CD14-positive monocyte (primary cell): Measurements from ENCODE around the gene PET100. TPM values are rescaled to one million over a fixed set of nuclear protein-coding genes. Genes with fewer than 3 reads are reported as not detected.

Experiments
- DNase-seq, 3 donors: peaks; one replicate each; pipeline ENCODE4 v3.0.0-alpha.2; 2011 to 2022
- H2AFZ ChIP-seq: 2 replicates; pipeline ENCODE4 v1.6.0; 2012; ENCODE audit warnings: mild to moderate bottlenecking, low read depth, low read length, inconsistent platforms; ENCODE audit not compliant: insufficient read depth, poor library complexity, severe bottlenecking
- H3K27ac ChIP-seq, 2 donors: 1 replicate in 1 of 2; 2 replicates in 1 of 2; pipeline ENCODE4 v1.5.1; 2012 to 2013; ENCODE audit warnings: low read length in 2 of 2, control low read depth in 1 of 2, inconsistent platforms in 1 of 2, low read depth in 1 of 2, mild to moderate bottlenecking in 1 of 2
- H3K27me3 ChIP-seq, 2 donors: one replicate each; pipeline versions ENCODE4 v1.6.0 to v1.6.1; 2011 to 2013; ENCODE audit warnings: low read length in 2 of 2; ENCODE audit not compliant: control insufficient read depth in 2 of 2, insufficient read depth in 2 of 2
- H3K36me3 ChIP-seq, 2 donors: replicated peaks in 1 of 2; 1 replicate in 1 of 2; 2 replicates in 1 of 2; pipeline versions ENCODE4 v1.5.1 to v1.6.1; 2012 to 2013; ENCODE audit warnings: low read length in 2 of 2, control low read depth in 1 of 2, inconsistent platforms in 1 of 2, mild to moderate bottlenecking in 1 of 2; ENCODE audit not compliant: insufficient read depth in 2 of 2, control insufficient read depth in 1 of 2
- H3K4me1 ChIP-seq, 2 donors: 1 replicate in 1 of 2; 2 replicates in 1 of 2; pipeline versions ENCODE4 v1.5.1 to v1.6.1; 2012 to 2013; ENCODE audit warnings: low read length in 2 of 2, control low read depth in 1 of 2, inconsistent platforms in 1 of 2, mild to moderate bottlenecking in 1 of 2, moderate library complexity in 1 of 2; ENCODE audit not compliant: insufficient read depth in 2 of 2, control insufficient read depth in 1 of 2
- H3K4me2 ChIP-seq: replicated peaks from 2 replicates; pipeline ENCODE3; 2012; ENCODE audit warnings: low read length, moderate library complexity, mild to moderate bottlenecking; ENCODE audit not compliant: poor library complexity, severe bottlenecking; ENCODE audit errors: extremely low read depth
- H3K4me3 ChIP-seq, 3 experiments: fragments of 200-600 bp in 1 of 3; sonication (generic) in 1 of 3; replicated peaks in 1 of 3; 1 replicate in 2 of 3; 2 replicates in 1 of 3; pipeline ENCODE4 v1.5.1; 2011 to 2013; ENCODE audit warnings: low read length in 3 of 3, mild to moderate bottlenecking in 3 of 3, control low read depth in 2 of 3, low read depth in 2 of 3, inconsistent platforms in 1 of 3, moderate library complexity in 1 of 3
- H3K79me2 ChIP-seq: 2 replicates; pipeline ENCODE4 v1.6.0; 2012; ENCODE audit warnings: mild to moderate bottlenecking, control low read depth, inconsistent platforms, low read length, moderate library complexity; ENCODE audit not compliant: insufficient read depth
- H3K9ac ChIP-seq: 2 replicates; pipeline ENCODE4 v1.6.0; 2017; ENCODE audit warnings: low read length, mild to moderate bottlenecking; ENCODE audit not compliant: insufficient read depth, poor library complexity, severe bottlenecking
- H3K9me3 ChIP-seq, 2 donors: replicated peaks in 1 of 2; 1 replicate in 1 of 2; 2 replicates in 1 of 2; pipeline versions ENCODE4 v1.5.1 to v1.6.1; 2012 to 2013; ENCODE audit warnings: low read length in 2 of 2, control low read depth in 1 of 2; ENCODE audit not compliant: control insufficient read depth in 1 of 2, insufficient read depth in 1 of 2
- H4K20me1 ChIP-seq: 2 replicates; pipeline ENCODE4 v1.6.0; 2012; ENCODE audit warnings: mild to moderate bottlenecking, low read length, control low read depth, moderate library complexity; ENCODE audit not compliant: insufficient read depth
- H3K27ac Mint-ChIP-seq, 7 donors: one replicate each; pipeline ENCODE4 v1.8.0; 2020; ENCODE audit warnings: mild to moderate bottlenecking in 7 of 7, mixed read lengths in 7 of 7, moderate library complexity in 6 of 7, inconsistent platforms in 2 of 7
- H3K27me3 Mint-ChIP-seq, 3 donors: one replicate each; pipeline ENCODE4 v1.8.0; 2021 to 2022; ENCODE audit warnings: low read depth in 3 of 3, mild to moderate bottlenecking in 3 of 3, mixed read lengths in 3 of 3, moderate library complexity in 3 of 3, inconsistent platforms in 1 of 3
- H3K36me3 Mint-ChIP-seq, 2 donors: one replicate each; pipeline ENCODE4 v1.8.0; 2020; ENCODE audit warnings: mixed read lengths in 2 of 2, inconsistent platforms in 1 of 2, mild to moderate bottlenecking in 1 of 2
- H3K4me1 Mint-ChIP-seq: one replicate; pipeline ENCODE4 v1.8.0; 2020; ENCODE audit warnings: mild to moderate bottlenecking, mixed read lengths
- H3K4me3 Mint-ChIP-seq, 2 donors: one replicate each; pipeline ENCODE4 v1.8.0; 2020; ENCODE audit warnings: mild to moderate bottlenecking in 2 of 2, mixed read lengths in 2 of 2, moderate library complexity in 1 of 2
- H3K9me3 Mint-ChIP-seq, 7 donors: one replicate each; pipeline ENCODE4 v1.8.0; 2020 to 2022; ENCODE audit warnings: mixed read lengths in 7 of 7, mild to moderate bottlenecking in 6 of 7, moderate library complexity in 6 of 7, inconsistent platforms in 2 of 7
- CTCF ChIP-seq: fragments of 200-600 bp; IDR thresholded peaks from one replicate; pipeline ENCODE4 v1.8.0; 2022; ENCODE audit warnings: antibody characterized with exemption, mild to moderate bottlenecking
- WGBS: methylation state at CpG from one replicate; pipeline ENCODE4 v1.1.5; 2013; ENCODE audit warnings: missing lambda C conversion rate; ENCODE audit not compliant: insufficient coverage; 5-methylcytosine and 5-hydroxymethylcytosine counted together
- intact Hi-C, 2 donors: fragments of 100-400 bp; cut with micrococcal nuclease; formaldehyde crosslinking; loops; one replicate each; pipeline versions ENCODE4 v1.15.0 to v1.15.1; 2023
- polyA plus RNA-seq, 3 donors: library from polyadenylated mRNA; depleted of rRNA in 1 of 3; unstranded in 2 of 3; stranded (reverse) in 1 of 3; fragments of 300-500 nt in 2 of 3; fragments of >200 nt in 1 of 3; fragmentation: Illumina TruSeq in 2 of 3; gene quantifications; 1 replicate in 2 of 3; 2 replicates in 1 of 3; pipeline ENCODE4 v1.2.3, GENCODE V29; 2012 to 2021

Gene PET100
- polyA plus RNA-seq, 3 donors: 64.6 to 386 (median 300) TPM

- Mint-ChIP-seq H3K27ac (peak overlapping the region; percentile 94 to 98 (median 95)), H3K36me3 (peaks cover 39 to 48% of the 10 kb centered on the region in 2 donors), H3K4me3 (peak overlapping the region; percentile 89 to 92), H3K9me3 (no peaks in the 10 kb centered on the region), H3K27me3 (peaks cover 0 to 3% (median 2%) of the 10 kb centered on the region in 3 donors), H3K4me1 (peaks cover 46% of the 10 kb centered on the region)
- H3K27ac ChIP-seq: peak overlapping the region; percentile 96 to 100
- H3K36me3 ChIP-seq: peaks cover 37 to 45% of the 10 kb centered on the region in 2 donors
- intact Hi-C loops: loop anchor here (5.0 to 10.0 kb wide), 3 partner anchors 41 to 268 kb away; partner anchors contain the start of genes MAP2K7 (in 1 of the 2), MCEMP1 (in 1 of the 2) and TRAPPC5 (in 1 of the 2)
- no peak for DNase-seq
- TF ChIP-seq CTCF: no peak
- peaks cover 33 to 41% of the 10 kb centered on the region in 2 donors for H3K4me1 ChIP-seq
- H4K20me1 ChIP-seq: peaks cover 37% of the 10 kb centered on the region
- peak overlapping the region; percentile 56 to 99 (median 90) for H3K4me3 ChIP-seq
- no peaks in the 10 kb centered on the region for H3K9me3 ChIP-seq
- 72% methylated on average over 16 of the region's 16 CpGs for WGBS
- peak overlapping the region; percentile 99 for H3K9ac ChIP-seq
- H3K4me2 ChIP-seq: peak overlapping the region; percentile 88
- peaks cover 60% of the 10 kb centered on the region for H3K79me2 ChIP-seq
- peak overlapping the region; percentile 75 for H2AFZ ChIP-seq
- no peaks in the 10 kb centered on the region for H3K27me3 ChIP-seq
These were observed 6.7 kb downstream of the PET100 start for GRCh38 chr19:7636317-7636690.

- Histone ChIP-seq H3K27ac (peak within 1 kb of the TSS; percentile 96 to 100), H3K27me3 (no peaks in the 10 kb centered on the region), H2AFZ (peak within 1 kb of the TSS; percentile 75), H3K4me1 (peaks cover 33 to 42% of the 10 kb centered on the region in 2 donors), H3K4me3 (peak within 1 kb of the TSS; percentile 56 to 99 (median 90)), H3K79me2 (peaks cover 58% of the 10 kb centered on the region), H3K9me3 (no peaks in the 10 kb centered on the region), H3K4me2 (peak within 1 kb of the TSS; percentile 88), H4K20me1 (peaks cover 42% of the 10 kb centered on the region), H3K36me3 (peaks cover 36 to 45% of the 10 kb centered on the region in 2 donors), H3K9ac (peak within 1 kb of the TSS; percentile 99)
- H3K27me3 Mint-ChIP-seq: peaks cover 0 to 3% (median 2%) of the 10 kb centered on the region in 3 donors
- H3K4me1 Mint-ChIP-seq: peaks cover 46% of the 10 kb centered on the region
- DNase-seq: peak; percentile 73 to 81 (median 74)
- no peak for TF ChIP-seq CTCF
- 4% methylated on average over 49 of the region's 61 CpGs for WGBS
- H3K36me3 Mint-ChIP-seq: peaks cover 36 to 49% of the 10 kb centered on the region in 2 donors
- peak within 1 kb of the TSS; percentile 94 to 98 (median 95) for H3K27ac Mint-ChIP-seq
- no peaks in the 10 kb centered on the region for H3K9me3 Mint-ChIP-seq
- intact Hi-C loops: loop anchor here (5.0 to 10.0 kb wide), 3 partner anchors 40 to 268 kb away; partner anchors contain the start of genes MAP2K7 (in 1 of the 2), MCEMP1 (in 1 of the 2) and TRAPPC5 (in 1 of the 2)
- peak within 1 kb of the TSS; percentile 89 to 92 for H3K4me3 Mint-ChIP-seq
These were observed 7.2 kb downstream of the PET100 start, which contains the start of gene STXBP2 for GRCh38 chr19:7636691-7637373. TSS of gene STXBP2 (plus strand) at chr19:7637110. CDS start at chr19:7637150, 40 bp downstream.
